Fibroblast of upper back skin (primary cell): ENCODE measurements around the gene PNMA6E.
"Not testable (repeated sequence)": the region's sequence is repeated elsewhere in the genome, so short reads cannot be mapped to it uniquely, and the experiment has no call there.

ENCODE experiments used
- DNase-seq: peaks from one replicate; pipeline ENCODE4 v3.0.0-alpha.2; 2013

The PNMA6E gene

GRCh38 chrX:153407736-153408135 lies 6.6 kb upstream of the PNMA6E start:
- DNase-seq: no peak

GRCh38 chrX:153406903-153407302 lies 5.8 kb upstream of the PNMA6E start:
- DNase-seq: no peak

GRCh38 chrX:153406011-153406410 lies 4.9 kb upstream of the PNMA6E start:
- no peak for DNase-seq

- no peak for DNase-seq
Measured at GRCh38 chrX:153405426-153405825, 4.3 kb upstream of the PNMA6E start.

- DNase-seq: not testable (repeated sequence)
Measured at GRCh38 chrX:153404333-153404732, 3.2 kb upstream of the PNMA6E start.

GRCh38 chrX:153400146-153401132 lies 711 bp downstream of the PNMA6E start:
- peak; percentile 1 for DNase-seq

- DNase-seq: no peak
Measured at GRCh38 chrX:153398275-153398960, 2.7 kb downstream of the PNMA6E start.

GRCh38 chrX:153397256-153397960 lies 3.7 kb downstream of the PNMA6E start:
- no peak for DNase-seq

GRCh38 chrX:153396320-153397195 lies 4.6 kb downstream of the PNMA6E start:
- DNase-seq: no peak

GRCh38 chrX:153395613-153396319 lies 5.4 kb downstream of the PNMA6E start:
- no peak for DNase-seq

- no peak for DNase-seq
Measured at GRCh38 chrX:153394612-153395011, 6.5 kb downstream of the PNMA6E start.

GRCh38 chrX:153392642-153393321 lies 8.4 kb downstream of the PNMA6E start:
- DNase-seq: no peak

GRCh38 chrX:153389460-153389768 lies 11.7 kb downstream of the PNMA6E start:
- not testable (repeated sequence) for DNase-seq

GRCh38 chrX:153388722-153389459 lies 12.3 kb downstream of the PNMA6E start:
- no peak for DNase-seq

GRCh38 chrX:153387987-153388721 lies 13.0 kb downstream of the PNMA6E start:
- no peak for DNase-seq

- DNase-seq: no peak
Measured at GRCh38 chrX:153387345-153387744, 13.8 kb downstream of the PNMA6E start.

- DNase-seq: no peak
Measured at GRCh38 chrX:153386097-153386496, 15.1 kb downstream of the PNMA6E start.

- DNase-seq: not testable (repeated sequence)
Measured at GRCh38 chrX:153384973-153385372, 16.2 kb downstream of the PNMA6E start.

GRCh38 chrX:153384390-153384789 lies 16.8 kb downstream of the PNMA6E start:
- DNase-seq: no peak
